Activated CD8-positive, alpha-beta T cell treated with anti-CD3 and anti-CD28 coated beads for 36 hours (primary cell): ENCODE measurements around the gene KCNJ11. TPM values are rescaled to one million over a fixed set of nuclear protein-coding genes. Genes with fewer than 3 reads are reported as not detected.
A peak's percentile ranks its signal among the peaks of the same experiment; 100 is the strongest.

ENCODE experiments used
- ATAC-seq: fragments of 200-7000 bp; cut with Tn5 transposase; one replicate; pipeline ENCODE4 v1.10.0; 2021; ENCODE audit warnings: mild to moderate bottlenecking, moderate library complexity
- CTCF ChIA-PET: fragments of 350-600 bp; sonication (Branson Sonifier 250); formaldehyde crosslinking; loops from one replicate; lab custom pipeline; 2021; ENCODE audit warnings: antibody characterized with exemption; lab: Charles Lee
- POLR2A ChIA-PET: fragments of 350-600 bp; sonication (Branson Sonifier 250); formaldehyde crosslinking; loops from one replicate; lab custom pipeline; 2021; ENCODE audit warnings: antibody characterized with exemption; lab: Charles Lee
- DNase-seq: peaks from one replicate; pipeline ENCODE4 v3.0.0-alpha.2; 2020
- H3K27ac Mint-ChIP-seq: one replicate; pipeline ENCODE4 v1.8.0; 2021; ENCODE audit warnings: mild to moderate bottlenecking, mixed read lengths
- H3K27me3 Mint-ChIP-seq: one replicate; pipeline ENCODE4 v1.8.0; 2021; ENCODE audit warnings: mixed read lengths
- H3K36me3 Mint-ChIP-seq: one replicate; pipeline ENCODE4 v1.8.0; 2021; ENCODE audit warnings: low read depth, mixed read lengths
- H3K4me1 Mint-ChIP-seq: one replicate; pipeline ENCODE4 v1.8.0; 2021; ENCODE audit warnings: low read depth, mixed read lengths
- H3K4me3 Mint-ChIP-seq: one replicate; pipeline ENCODE4 v1.8.0; 2021; ENCODE audit warnings: mild to moderate bottlenecking, moderate library complexity, mixed read lengths
- H3K9me3 Mint-ChIP-seq: one replicate; pipeline ENCODE4 v1.8.0; 2021; ENCODE audit warnings: mixed read lengths
- CTCF ChIP-seq: fragments of 200-600 bp; IDR thresholded peaks from one replicate; pipeline ENCODE4 v1.8.0; 2022; ENCODE audit warnings: antibody characterized with exemption, mild to moderate bottlenecking
- intact Hi-C: fragments of 100-400 bp; cut with micrococcal nuclease; formaldehyde crosslinking; loops from one replicate; pipeline ENCODE4 v1.10.0; 2022
- total RNA-seq, 2 experiments: library from RNA; stranded (reverse); gene quantifications; one replicate each; pipeline ENCODE4 v1.2.3, GENCODE V29; 2021

Gene KCNJ11
- total RNA-seq, 2 experiments from 2014 or later: 1.2 to 2.4 TPM

GRCh38 chr11:17352950-17353820, 35.3 kb downstream of the KCNJ11 start:
- ATAC-seq (peak; percentile 54), DNase-seq (peak; percentile 85)
- H3K9me3 Mint-ChIP-seq: no peaks in the 10 kb centered on the region
- intact Hi-C loops: loop anchor here (5.0 kb wide), 3 partner anchors 56 to 121 kb away; partner anchors contain the start of gene NUCB2
- TF ChIP-seq CTCF: no peak
- POLR2A ChIA-PET: interaction anchor here (0.6 to 2.0 kb wide), 11 partner anchors 14 to 275 kb away, joined by 3 to 6 read pairs (median 4); partner anchors contain the start of genes KCNJ11, NUCB2 and RPS13
- H3K4me1 Mint-ChIP-seq: peaks cover 34% of the 10 kb centered on the region
- H3K27me3 Mint-ChIP-seq: no peaks in the 10 kb centered on the region
- peaks cover 19% of the 10 kb centered on the region for H3K36me3 Mint-ChIP-seq
- peak overlapping the region; percentile 91 for H3K27ac Mint-ChIP-seq
- peak overlapping the region; percentile 87 for H3K4me3 Mint-ChIP-seq
- CTCF ChIA-PET: interaction anchor here (0.6 to 3.7 kb wide), 20 partner anchors 8 to 175 kb away, joined by 3 to 20 read pairs (median 6); partner anchors contain the start of gene PIK3C2A

GRCh38 chr11:17351510-17352176, 36.8 kb downstream of the KCNJ11 start, which contains the start of gene NCR3LG1:
NCR3LG1 (plus strand) TSS chr11:17351800; CDS start chr11:17351970, 170 bp downstream.
- DNase-seq (peak; percentile 71), ATAC-seq (peak; percentile 28)
- TF ChIP-seq CTCF: no peak
- Mint-ChIP-seq H3K9me3 (no peaks in the 10 kb centered on the region), H3K36me3 (peaks cover 10% of the 10 kb centered on the region), H3K4me1 (peaks cover 34% of the 10 kb centered on the region), H3K4me3 (peak within 1 kb of the TSS; percentile 87), H3K27ac (peak within 1 kb of the TSS; percentile 91), H3K27me3 (no peaks in the 10 kb centered on the region)
- ChIA-PET POLR2A (interaction anchor here (1.0 to 2.0 kb wide), 3 partner anchors 71 to 76 kb away, joined by 3 to 7 read pairs (median 3); partner anchors contain the start of gene NUCB2), CTCF (interaction anchor here (3.7 kb wide), 1 partner anchor 122 kb away, joined by 20 read pairs; no protein-coding TSS in a partner anchor)
- intact Hi-C loops: loop anchor here (5.0 kb wide), 3 partner anchors 54 to 119 kb away; partner anchors contain the start of gene NUCB2

GRCh38 chr11:17351172-17351509, 37.3 kb downstream of the KCNJ11 start:
- intact Hi-C loops: loop anchor here (5.0 kb wide), 3 partner anchors 54 to 119 kb away; partner anchors contain the start of gene NUCB2
- H3K4me3 Mint-ChIP-seq: peak overlapping the region; percentile 87
- H3K4me1 Mint-ChIP-seq: peaks cover 34% of the 10 kb centered on the region
- H3K27me3 Mint-ChIP-seq: no peaks in the 10 kb centered on the region
- CTCF ChIA-PET: interaction anchor here (1.6 kb wide), 1 partner anchor 121 kb away, joined by 7 read pairs; no protein-coding TSS in a partner anchor
- H3K36me3 Mint-ChIP-seq: peaks cover 6% of the 10 kb centered on the region
- POLR2A ChIA-PET: interaction anchor here (1.1 to 2.0 kb wide), 2 partner anchors 75 to 273 kb away, joined by 3 to 7 read pairs; partner anchors contain the start of gene NUCB2
- no peaks in the 10 kb centered on the region for H3K9me3 Mint-ChIP-seq
- ATAC-seq: no peak
- peak; percentile 5 for DNase-seq
- peak overlapping the region; percentile 71 for H3K27ac Mint-ChIP-seq
- no peak for TF ChIP-seq CTCF

- intact Hi-C loops: loop anchor here (5.0 kb wide), 3 partner anchors 53 to 118 kb away; partner anchors contain the start of gene NUCB2
- peaks cover 6% of the 10 kb centered on the region for H3K36me3 Mint-ChIP-seq
- peaks cover 34% of the 10 kb centered on the region for H3K4me1 Mint-ChIP-seq
- POLR2A ChIA-PET: interaction anchor here (1.1 to 2.0 kb wide), 2 partner anchors 75 to 272 kb away, joined by 3 to 7 read pairs; partner anchors contain the start of gene NUCB2
- DNase-seq (peak; percentile 10), ATAC-seq (peak; percentile 27)
- no peaks in the 10 kb centered on the region for H3K27me3 Mint-ChIP-seq
- no peaks in the 10 kb centered on the region for H3K9me3 Mint-ChIP-seq
- peak overlapping the region; percentile 87 for H3K4me3 Mint-ChIP-seq
- no peak for TF ChIP-seq CTCF
- CTCF ChIA-PET: interaction anchor here (1.6 kb wide), 1 partner anchor 121 kb away, joined by 7 read pairs; no protein-coding TSS in a partner anchor
- H3K27ac Mint-ChIP-seq: peak overlapping the region; percentile 71
Measured at GRCh38 chr11:17350455-17351171, 37.8 kb downstream of the KCNJ11 start.
